Stimulated activated CD4-positive, alpha-beta T cell treated with anti-CD3 and anti-CD28 coated beads, Interleukin-2, amount 100 ng/mL, for 4 hours (primary cell): Measurements from ENCODE around the gene FCER1A.

Experiments used
- DNase-seq: peaks from one replicate; pipeline ENCODE4 v3.0.0-alpha.2; 2020; ENCODE audit warnings: low read depth

Gene FCER1A

GRCh38 chr1:159352436-159352835 is 50.3 kb downstream of the FCER1A start:
- DNase-seq: no peak
